ENCODE data around the gene TUBB8B. TPM values are rescaled to one million over a fixed set of nuclear protein-coding genes. Genes with fewer than 3 reads are reported as not detected.
"Not testable (repeated sequence)": the region's sequence is repeated elsewhere in the genome, so short reads cannot be mapped to it uniquely, and the experiment has no call there.

Gene TUBB8B
- polyA plus RNA-seq, 3 donors, result 1.3 to 1.9 (median 1.7) TPM

- not testable (repeated sequence) for DNase-seq
Measured at GRCh38 chr18:13177-13576, 36.2 kb downstream of the TUBB8B start.

GRCh38 chr18:12773-13172, 36.6 kb downstream of the TUBB8B start:
- DNase-seq, result not testable (repeated sequence)

- not testable (repeated sequence) for DNase-seq
Measured at GRCh38 chr18:11383-12274, 37.8 kb downstream of the TUBB8B start.

- not testable (repeated sequence) for DNase-seq
Measured at GRCh38 chr18:10624-11184, 38.7 kb downstream of the TUBB8B start.

DNA sequence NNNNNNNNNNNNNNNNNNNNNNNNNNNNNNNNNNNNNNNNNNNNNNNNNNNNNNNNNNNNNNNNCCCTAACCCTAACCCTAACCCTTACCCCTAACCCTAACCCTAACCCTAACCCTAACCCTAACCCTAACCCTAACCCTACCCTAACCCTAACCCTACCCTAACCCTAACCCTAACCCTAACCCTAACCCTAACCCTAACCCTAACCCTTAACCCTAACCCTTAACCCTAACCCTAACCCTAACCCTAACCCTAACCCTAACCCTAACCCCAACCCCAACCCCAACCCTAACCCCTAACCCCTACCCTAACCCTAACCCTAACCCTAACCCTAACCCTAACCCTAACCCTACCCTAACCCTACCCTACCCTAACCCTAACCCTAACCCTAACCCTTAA, 39.5 kb downstream of the TUBB8B start:
- DNase-seq, result not testable (repeated sequence)

Other genes starting within 250 kb of the TUBB8B start
- gene USP14, start 108.9 kb upstream of the TUBB8B start, polyA plus RNA-seq (ENCODE audit: insufficient read length in 3 of 3), result 10 to 100 TPM; 53.8 to 59.3 (median 58.4) TPM
- gene THOC1, start 218.4 kb upstream of the TUBB8B start, polyA plus RNA-seq (ENCODE audit: insufficient read length in 3 of 3), result 100 to 1,000 TPM in 2 of 3 donors, 10 to 100 TPM in 1; 63.2 to 123 (median 119) TPM

Measured in renal pelvis (tissue), 4 donors.